Uterus (tissue), 2 donors: ENCODE measurements around the gene GBP1.

ENCODE experiments used
- CTCF ChIP-seq, 4 experiments: fragments of 200-600 bp in 2 of 4; fragments of 450-650 bp in 2 of 4; sonication (generic) in 2 of 4; IDR thresholded peaks; one replicate each; pipeline ENCODE4 v1.5.1; 2016 to 2019; ENCODE audit warnings: antibody characterized with exemption in 4 of 4, mild to moderate bottlenecking in 2 of 4, moderate library complexity in 1 of 4
- POLR2A ChIP-seq, 2 donors: fragments of 450-650 bp; IDR thresholded peaks; one replicate each; pipeline ENCODE4 v1.6.1; 2016; ENCODE audit warnings: antibody characterized with exemption in 2 of 2, mild to moderate bottlenecking in 1 of 2, moderate library complexity in 1 of 2

DNA sequence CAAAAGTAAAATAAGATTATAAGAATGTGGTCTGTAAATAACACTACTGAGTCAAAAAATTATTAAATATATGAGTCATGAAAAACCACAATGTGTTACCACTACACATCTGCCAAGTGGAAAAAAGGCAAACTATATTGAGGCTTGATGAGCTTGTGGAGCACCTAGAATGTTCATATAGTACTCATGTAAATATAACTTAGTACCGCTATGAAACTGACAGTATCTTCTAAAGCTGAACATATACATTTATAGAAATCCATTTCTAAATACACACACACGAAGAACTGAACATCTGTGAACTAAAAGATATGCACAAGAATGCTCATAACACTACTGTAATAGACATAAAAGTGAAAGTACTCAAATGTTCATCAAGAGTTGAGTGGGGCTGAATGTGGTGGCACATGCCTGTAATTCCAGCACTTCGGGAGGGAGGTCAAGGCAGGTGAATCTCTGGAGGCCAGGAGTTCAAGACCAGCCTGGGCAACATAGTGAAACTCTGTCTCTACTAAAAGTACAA is 23.8 kb downstream of the GBP1 start:
- TF ChIP-seq CTCF (IDR thresholded peaks at IDR 0.05) (no peak), POLR2A (IDR thresholded peaks at IDR 0.05) (no peak)
